ENCODE results near the gene HAPLN2.
A peak's percentile ranks its signal among the peaks of the same experiment; 100 is the strongest.

Gene HAPLN2

GRCh38 chr1:156646738-156647211, 27.6 kb downstream of the HAPLN2 start:
- no peak for DNase-seq

DNA sequence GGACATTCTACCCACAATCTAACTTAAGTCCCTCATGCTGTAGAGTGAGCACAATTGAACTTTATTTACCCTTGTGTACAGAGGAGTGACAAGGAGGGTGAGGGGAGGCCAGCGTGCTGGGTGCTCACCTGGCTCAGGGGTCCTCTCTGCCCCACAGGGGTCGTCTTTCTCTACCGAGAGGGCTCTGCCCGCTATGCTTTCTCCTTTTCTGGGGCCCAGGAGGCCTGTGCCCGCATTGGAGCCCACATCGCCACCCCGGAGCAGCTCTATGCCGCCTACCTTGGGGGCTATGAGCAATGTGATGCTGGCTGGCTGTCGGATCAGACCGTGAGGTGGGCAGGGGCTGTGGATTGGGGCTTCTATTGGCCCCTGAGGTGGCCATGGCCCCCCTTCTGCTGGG, 28.1 kb downstream of the HAPLN2 start:
- no peak for DNase-seq

DNA sequence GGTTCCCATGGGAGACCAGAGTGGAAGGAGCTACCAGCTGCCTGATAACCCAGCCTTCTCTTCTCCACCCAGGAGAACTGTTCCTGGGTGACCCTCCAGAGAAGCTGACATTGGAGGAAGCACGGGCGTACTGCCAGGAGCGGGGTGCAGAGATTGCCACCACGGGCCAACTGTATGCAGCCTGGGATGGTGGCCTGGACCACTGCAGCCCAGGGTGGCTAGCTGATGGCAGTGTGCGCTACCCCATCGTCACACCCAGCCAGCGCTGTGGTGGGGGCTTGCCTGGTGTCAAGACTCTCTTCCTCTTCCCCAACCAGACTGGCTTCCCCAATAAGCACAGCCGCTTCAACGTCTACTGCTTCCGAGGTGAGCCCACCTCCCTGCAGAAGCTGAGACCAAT, 29.3 kb downstream of the HAPLN2 start:
- DNase-seq = no peak

- no peak for DNase-seq
Measured at GRCh38 chr1:156648951-156649350, 29.7 kb downstream of the HAPLN2 start.

- no peak for DNase-seq
Measured at GRCh38 chr1:156652131-156652991, 33.1 kb downstream of the HAPLN2 start.

- DNase-seq = no peak
Measured at GRCh38 chr1:156652992-156653355, 33.8 kb downstream of the HAPLN2 start.

DNA sequence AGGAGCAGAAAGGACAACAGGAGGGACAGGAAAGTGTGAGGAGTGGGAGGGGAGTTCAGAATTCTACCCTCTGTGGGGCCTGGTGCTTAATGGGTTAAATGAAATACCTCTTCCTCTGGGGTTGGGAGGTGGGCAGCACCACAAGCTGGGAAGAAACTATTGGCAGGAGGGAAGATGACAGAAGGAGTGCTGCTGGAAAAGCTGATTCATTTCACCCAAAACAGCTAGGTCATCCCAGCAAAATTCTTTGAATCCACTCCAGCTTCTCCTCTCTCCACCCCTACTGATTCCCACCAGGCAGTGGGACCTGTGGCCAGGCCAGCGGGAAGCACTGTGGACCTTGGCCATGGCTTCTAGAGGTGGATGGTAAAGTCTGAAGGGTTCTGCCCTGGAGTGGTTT, 35.5 kb downstream of the HAPLN2 start:
- no peak for DNase-seq

GRCh38 chr1:156655151-156655903, 36.1 kb downstream of the HAPLN2 start:
- no peak for DNase-seq

- DNase-seq = no peak
Measured at GRCh38 chr1:156655904-156656516, 36.8 kb downstream of the HAPLN2 start.

GRCh38 chr1:156656806-156657740, 37.9 kb downstream of the HAPLN2 start:
- DNase-seq = peak; percentile 81

DNA sequence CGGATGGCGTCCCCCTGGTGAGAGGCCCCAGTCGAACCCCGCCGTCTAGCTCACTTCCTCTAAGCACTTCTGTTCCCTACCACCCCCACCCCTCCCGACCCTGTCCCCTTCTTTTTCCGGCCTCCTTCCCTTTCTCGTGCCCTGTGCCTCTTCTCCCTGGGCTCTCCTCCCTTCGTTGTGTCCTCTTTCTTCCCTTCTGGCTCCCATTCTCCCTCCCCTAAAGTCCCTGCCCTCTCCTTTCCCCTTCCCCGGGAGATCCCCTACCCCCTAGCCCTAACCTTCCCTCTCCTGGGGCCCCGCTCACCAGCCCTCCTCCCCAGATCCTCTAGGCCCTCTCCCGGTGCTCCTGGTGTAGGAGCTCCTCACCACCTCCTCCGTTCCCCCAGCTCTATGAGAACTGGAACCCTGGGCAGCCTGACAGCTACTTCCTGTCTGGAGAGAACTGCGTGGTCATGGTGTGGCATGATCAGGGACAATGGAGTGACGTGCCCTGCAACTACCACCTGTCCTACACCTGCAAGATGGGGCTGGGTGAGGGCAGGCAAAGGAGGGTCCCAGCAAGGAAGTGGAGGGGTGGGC, 38.6 kb downstream of the HAPLN2 start:
- DNase-seq = no peak

DNA sequence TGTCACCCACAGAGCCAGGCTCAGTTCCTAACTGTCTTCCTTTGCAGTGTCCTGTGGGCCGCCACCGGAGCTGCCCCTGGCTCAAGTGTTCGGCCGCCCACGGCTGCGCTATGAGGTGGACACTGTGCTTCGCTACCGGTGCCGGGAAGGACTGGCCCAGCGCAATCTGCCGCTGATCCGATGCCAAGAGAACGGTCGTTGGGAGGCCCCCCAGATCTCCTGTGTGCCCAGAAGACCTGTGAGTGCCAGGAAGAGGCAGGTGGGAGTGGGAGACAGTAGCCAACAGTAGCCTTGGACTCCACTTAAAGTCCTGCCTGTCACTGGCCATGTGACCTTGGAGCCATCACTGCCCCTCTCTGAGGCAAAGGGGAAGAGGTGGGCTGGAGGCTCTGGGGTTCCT, 39.3 kb downstream of the HAPLN2 start:
- DNase-seq = no peak

DNA sequence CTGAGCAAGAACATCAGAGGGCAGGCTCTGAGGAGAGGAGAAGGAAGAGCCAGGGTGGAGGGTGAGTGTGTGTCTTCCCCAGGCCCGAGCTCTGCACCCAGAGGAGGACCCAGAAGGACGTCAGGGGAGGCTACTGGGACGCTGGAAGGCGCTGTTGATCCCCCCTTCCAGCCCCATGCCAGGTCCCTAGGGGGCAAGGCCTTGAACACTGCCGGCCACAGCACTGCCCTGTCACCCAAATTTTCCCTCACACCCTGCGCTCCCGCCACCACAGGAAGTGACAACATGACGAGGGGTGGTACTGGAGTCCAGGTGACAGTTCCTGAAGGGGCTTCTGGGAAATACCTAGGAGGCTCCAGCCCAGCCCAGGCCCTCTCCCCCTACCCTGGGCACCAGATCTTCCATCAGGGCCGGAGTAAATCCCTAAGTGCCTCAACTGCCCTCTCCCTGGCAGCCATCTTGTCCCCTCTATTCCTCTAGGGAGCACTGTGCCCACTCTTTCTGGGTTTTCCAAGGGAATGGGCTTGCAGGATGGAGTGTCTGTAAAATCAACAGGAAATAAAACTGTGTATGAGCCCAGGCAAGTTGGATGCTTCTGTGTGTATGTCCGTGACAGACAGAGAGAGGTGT, 39.8 kb downstream of the HAPLN2 start:
- no peak for DNase-seq

GRCh38 chr1:156659661-156659987, 40.4 kb downstream of the HAPLN2 start:
- DNase-seq = no peak

- peak; percentile 97 for DNase-seq
Measured at GRCh38 chr1:156659988-156660751, 41.0 kb downstream of the HAPLN2 start.

DNA sequence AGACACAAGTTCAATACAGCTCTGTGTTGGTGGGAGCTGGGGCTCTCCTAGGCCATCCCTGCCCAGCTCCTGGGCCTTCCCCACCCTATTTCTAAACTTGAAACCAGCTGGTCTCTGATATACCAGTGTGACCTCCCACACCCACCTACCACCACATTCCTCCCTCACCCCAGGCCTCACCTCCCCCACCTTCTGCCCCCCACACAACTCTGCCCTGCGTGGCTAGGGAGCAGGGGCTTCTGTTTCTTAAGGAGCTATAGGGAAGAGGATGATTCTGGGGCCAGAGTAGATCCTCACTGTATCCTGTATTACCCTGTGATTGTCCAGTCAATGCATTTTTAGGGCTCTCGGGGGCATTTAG, 41.5 kb downstream of the HAPLN2 start:
- DNase-seq = no peak

- no peak for DNase-seq
Measured at GRCh38 chr1:156662005-156662799, 43.0 kb downstream of the HAPLN2 start.

DNA sequence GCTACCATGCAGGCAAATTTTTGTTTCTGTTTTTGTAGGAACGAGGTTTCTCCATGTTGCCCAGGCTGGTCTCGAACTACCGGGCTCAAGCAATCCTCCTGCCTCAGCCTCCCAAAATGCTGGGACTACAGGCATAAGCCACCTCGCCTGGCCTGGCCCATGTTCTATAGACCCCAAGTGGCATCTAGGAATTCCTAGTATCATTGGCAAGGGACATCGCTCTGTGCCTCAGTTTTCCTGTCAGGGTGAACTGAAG, 43.5 kb downstream of the HAPLN2 start:
- no peak for DNase-seq

- no peak for DNase-seq
Measured at GRCh38 chr1:156663178-156663577, 44.0 kb downstream of the HAPLN2 start.

DNA sequence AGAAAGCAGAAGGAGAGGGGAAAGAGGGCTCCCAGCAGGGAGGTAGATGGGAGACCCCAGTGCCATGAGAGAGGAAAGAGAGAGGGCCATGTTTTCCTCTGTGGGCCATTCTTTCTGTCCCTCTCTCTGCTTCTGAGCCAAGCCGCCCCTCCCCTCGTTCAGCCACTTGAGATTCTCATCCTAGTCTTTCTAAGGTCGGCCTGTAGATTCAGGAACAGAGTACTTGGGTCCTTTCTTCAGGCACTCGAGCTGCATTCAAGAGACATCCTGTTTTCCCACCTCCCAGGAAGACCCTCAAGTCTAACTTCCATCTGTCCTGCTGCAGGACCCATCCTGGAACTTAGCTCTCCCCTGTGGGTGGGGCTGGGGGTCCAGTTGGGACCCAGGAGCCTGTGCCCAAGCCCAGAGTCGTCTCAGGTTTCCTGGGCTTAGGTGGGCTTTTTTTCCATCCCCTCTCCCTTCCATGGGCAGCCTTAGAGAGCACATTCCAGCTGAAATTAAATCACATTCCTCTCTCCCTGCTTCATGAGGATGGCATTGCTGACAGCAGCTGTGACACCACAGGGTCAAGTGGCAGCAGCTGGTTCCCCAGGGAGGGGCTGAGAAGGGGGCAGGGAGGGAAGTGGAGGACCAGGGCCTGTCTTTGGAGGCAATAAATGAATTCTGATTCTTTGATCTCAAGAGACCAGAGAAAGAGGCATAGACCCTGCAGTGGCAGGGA, 45.0 kb downstream of the HAPLN2 start:
- no peak for DNase-seq
